ENCODE results near the gene MAN2A1. TPM values are rescaled to one million over a fixed set of nuclear protein-coding genes. Genes with fewer than 3 reads are reported as not detected.

MAN2A1 gene
- total RNA-seq, 1 experiment from 2014 or later: 51.0 TPM

GRCh38 chr5:109753279-109753678 is 63.6 kb downstream of the MAN2A1 start:
- Histone ChIP-seq H3K27me3 (ENCODE audit: control insufficient read depth, insufficient read depth, low read length) (no peaks in the 10 kb centered on the region), H3K4me1 (ENCODE audit: control insufficient read depth, insufficient read depth, low read length) (0 out of 2 replicates have a peak, but pooled peaks cover 2% of the 10 kb centered on the region), H3K36me3 (ENCODE audit: control insufficient read depth, insufficient read depth, low read length) (no peaks in the 10 kb centered on the region), H3K4me3 (ENCODE audit: low read depth in 2 of 2, low read length in 2 of 2) (no peak overlapping the region), H3K9me3 (ENCODE audit: control insufficient read depth, insufficient read depth, low read depth, low read length) (no peaks in the 10 kb centered on the region), H3K27ac (ENCODE audit: low read length) (no peak overlapping the region)
- TF ChIP-seq SIN3A (IDR thresholded peaks at IDR 0.05; ENCODE audit: borderline replicate concordance, insufficient read depth, low read depth, low read length) (no peak), TCF7L2 (IDR thresholded peaks at IDR 0.05; ENCODE audit: low read depth, low read length) (no peak), POLR2AphosphoS5 (IDR thresholded peaks at IDR 0.05; ENCODE audit: low read depth, low read length) (no peak), REST (IDR thresholded peaks at IDR 0.05; ENCODE audit: insufficient read depth in 1 of 2, low read depth in 2 of 2, low read length in 1 of 2) (no peak)
- TF ChIP-seq, protein P1, sequence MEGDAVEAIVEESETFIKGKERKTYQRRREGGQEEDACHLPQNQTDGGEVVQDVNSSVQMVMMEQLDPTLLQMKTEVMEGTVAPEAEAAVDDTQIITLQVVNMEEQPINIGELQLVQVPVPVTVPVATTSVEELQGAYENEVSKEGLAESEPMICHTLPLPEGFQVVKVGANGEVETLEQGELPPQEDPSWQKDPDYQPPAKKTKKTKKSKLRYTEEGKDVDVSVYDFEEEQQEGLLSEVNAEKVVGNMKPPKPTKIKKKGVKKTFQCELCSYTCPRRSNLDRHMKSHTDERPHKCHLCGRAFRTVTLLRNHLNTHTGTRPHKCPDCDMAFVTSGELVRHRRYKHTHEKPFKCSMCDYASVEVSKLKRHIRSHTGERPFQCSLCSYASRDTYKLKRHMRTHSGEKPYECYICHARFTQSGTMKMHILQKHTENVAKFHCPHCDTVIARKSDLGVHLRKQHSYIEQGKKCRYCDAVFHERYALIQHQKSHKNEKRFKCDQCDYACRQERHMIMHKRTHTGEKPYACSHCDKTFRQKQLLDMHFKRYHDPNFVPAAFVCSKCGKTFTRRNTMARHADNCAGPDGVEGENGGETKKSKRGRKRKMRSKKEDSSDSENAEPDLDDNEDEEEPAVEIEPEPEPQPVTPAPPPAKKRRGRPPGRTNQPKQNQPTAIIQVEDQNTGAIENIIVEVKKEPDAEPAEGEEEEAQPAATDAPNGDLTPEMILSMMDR (IDR thresholded peaks at IDR 0.05): no peak
- intact Hi-C loops (cut with micrococcal nuclease; ENCODE audit: unreplicated experiment): no loop called here
- CTCF ChIA-PET: no interaction called here
- ATAC-seq (no peak), DNase-seq (ENCODE audit: low read depth, low spot score) (no peak)
- no TSS peak for BruUV-seq (replicated peaks)
- in situ Hi-C loops (cut with HindIII; ENCODE audit: low pct_unique_long_range_greater_than_20kb, low sequenced_read_pairs): no loop called here
- POLR2A ChIA-PET: no interaction called here

GRCh38 chr5:109754319-109754718 is 64.6 kb downstream of the MAN2A1 start:
- H3K9me3 ChIP-seq (ENCODE audit: control insufficient read depth, insufficient read depth, low read depth, low read length): no peaks in the 10 kb centered on the region
- no TSS peak for BruUV-seq (replicated peaks)
- TF ChIP-seq, protein P1 (IDR thresholded peaks at IDR 0.05): no peak
- no peak for TF ChIP-seq POLR2AphosphoS5 (IDR thresholded peaks at IDR 0.05; ENCODE audit: low read depth, low read length)
- TF ChIP-seq SIN3A (IDR thresholded peaks at IDR 0.05; ENCODE audit: borderline replicate concordance, insufficient read depth, low read depth, low read length): no peak
- DNase-seq (ENCODE audit: low read depth, low spot score) (no peak), ATAC-seq (no peak)
- intact Hi-C loops (cut with micrococcal nuclease; ENCODE audit: unreplicated experiment) (no loop called here), in situ Hi-C loops (cut with HindIII; ENCODE audit: low pct_unique_long_range_greater_than_20kb, low sequenced_read_pairs) (no loop called here)
- CTCF ChIA-PET: no interaction called here
- no peak overlapping the region for H3K4me3 ChIP-seq (ENCODE audit: low read depth in 2 of 2, low read length in 2 of 2)
- H3K27ac ChIP-seq (ENCODE audit: low read length): no peak overlapping the region
- H3K4me1 ChIP-seq (ENCODE audit: control insufficient read depth, insufficient read depth, low read length): 0 out of 2 replicates have a peak, but pooled peaks cover 2% of the 10 kb centered on the region
- no peaks in the 10 kb centered on the region for H3K27me3 ChIP-seq (ENCODE audit: control insufficient read depth, insufficient read depth, low read length)
- H3K36me3 ChIP-seq (ENCODE audit: control insufficient read depth, insufficient read depth, low read length): no peaks in the 10 kb centered on the region
- POLR2A ChIA-PET: no interaction called here

Measured in Panc1 (cell line).